A549 treated with ZK216348 at 1 μM for 4 hours (cell line): ENCODE data around the gene CXCL8. TPM values are rescaled to one million over a fixed set of nuclear protein-coding genes. Genes with fewer than 3 reads are reported as not detected.

ENCODE experiments used
- total RNA-seq: library from RNA; stranded (reverse); fragments of 200-300 nt; extraction: Qiagen RNA extraction; gene quantifications from 5 replicates; pipeline ENCODE4 v1.2.3, GENCODE V29; 2022; ENCODE audit warnings: low read depth

CXCL8 gene
- 3.6 to 20.1 TPM (median 9.4 TPM) in 5 replicates for total RNA-seq

GRCh38 chr4:73740353-73740778, at the start of gene CXCL8:
Gene CXCL8 (plus strand): TSS chr4:73740569. CDS start chr4:73740659, 90 bp downstream.

Other genes starting within 250 kb of the CXCL8 start
- 0.50 to 1.2 TPM (median 0.80 TPM) in 5 replicates for gene RASSF6, start 120.1 kb upstream of the CXCL8 start, total RNA-seq
- gene CXCL6, start 96.1 kb downstream of the CXCL8 start, total RNA-seq, result not detected in 5 replicates
- not detected in 5 replicates for gene PF4V1, start 112.7 kb downstream of the CXCL8 start, total RNA-seq
- 8.3 to 14.5 TPM (median 12.0 TPM) in 5 replicates for gene CXCL1, start 128.8 kb downstream of the CXCL8 start, total RNA-seq
- 0.74 to 1.3 TPM (median 1.0 TPM) in 4 of 5 replicates, not detected in the other for gene PF4, start 241.5 kb downstream of the CXCL8 start, total RNA-seq
- gene PPBP, start 247.6 kb downstream of the CXCL8 start, total RNA-seq, result not detected in 5 replicates